WTC11 (cell line): ENCODE data around the gene EDEM2.

ENCODE experiments used
- ESRRA ChIP-seq: sonication (generic); formaldehyde crosslinking; IDR thresholded peaks from 2 replicates; pipeline ENCODE4 v1.8.1; 2022; ENCODE audit warnings: mild to moderate bottlenecking, missing genetic modification reagents, borderline replicate concordance
- MLX ChIP-seq: sonication (generic); formaldehyde crosslinking; IDR thresholded peaks from 2 replicates; pipeline ENCODE4 v1.8.1; 2023; ENCODE audit warnings: mild to moderate bottlenecking, missing genetic modification reagents, moderate library complexity
- NFYB ChIP-seq: sonication (generic); formaldehyde crosslinking; conservative IDR thresholded peaks from 2 replicates; pipeline ENCODE4 v1.8.0; 2022; ENCODE audit warnings: low read depth, missing genetic modification reagents
- NR2C2 ChIP-seq: sonication (generic); formaldehyde crosslinking; IDR thresholded peaks from 2 replicates; pipeline ENCODE4 v1.8.0; 2022; ENCODE audit warnings: mild to moderate bottlenecking, missing genetic modification reagents
- NR3C1 ChIP-seq: sonication (generic); formaldehyde crosslinking; conservative IDR thresholded peaks from 2 replicates; pipeline ENCODE4 v1.8.1; 2023; ENCODE audit warnings: low read depth, mild to moderate bottlenecking, missing genetic modification reagents
- SMAD4 ChIP-seq: sonication (generic); formaldehyde crosslinking; IDR thresholded peaks from 2 replicates; pipeline ENCODE4 v1.8.0; 2022; ENCODE audit warnings: mild to moderate bottlenecking, missing genetic modification reagents
- ZBTB21 ChIP-seq: sonication (generic); formaldehyde crosslinking; IDR thresholded peaks from 2 replicates; pipeline ENCODE4 v1.8.1; 2023; ENCODE audit warnings: mild to moderate bottlenecking, missing genetic modification reagents, borderline replicate concordance
- ZNF263 ChIP-seq: sonication (generic); formaldehyde crosslinking; IDR thresholded peaks from 2 replicates; pipeline ENCODE4 v1.8.1; 2022; ENCODE audit warnings: low read depth, mild to moderate bottlenecking, moderate library complexity, missing genetic modification reagents

- no peak for TF ChIP-seq ZBTB21 (CRISPR knock-in tag)
- no peak for TF ChIP-seq SMAD4 (CRISPR knock-in tag)
- TF ChIP-seq MLX = no peak
- TF ChIP-seq ESRRA = no peak
- no peak for TF ChIP-seq NR3C1 (CRISPR knock-in tag)
- no peak for TF ChIP-seq NFYB (CRISPR knock-in tag)
- no peak for TF ChIP-seq ZNF263
- no peak for TF ChIP-seq NR2C2 (CRISPR knock-in tag)
Measured at GRCh38 chr20:35191419-35192117, 44.4 kb upstream of the EDEM2 start.
